ENCODE data around the gene C9. TPM values are rescaled to one million over a fixed set of nuclear protein-coding genes. Genes with fewer than 3 reads are reported as not detected.

C9 gene
- total RNA-seq (under 1 TPM in 3 of 5 donors, not detected in 2; 0.41 to 0.59 (median 0.44) TPM), total RNA-seq (0 to 0.07 (median 0) reads per million in 29 experiments)
- total RNA-seq (2013): not detected

- peaks cover 0 to 9% of the 10 kb centered on the region in 2 donors for H3K27me3 Mint-ChIP-seq
- H3K36me3 Mint-ChIP-seq: no peaks in the 10 kb centered on the region
- ATAC-seq (replicated peaks in 1 of 4) (no peak), DNase-seq (no peak)
- Histone ChIP-seq H3K27ac (ENCODE audit: low read length) (no peak within 1 kb of the TSS), H3K4me3 (ENCODE audit: control insufficient read depth in 1 of 2, extremely low read depth in 1 of 2, low read length in 1 of 2) (no peak within 1 kb of the TSS), H3K9me3 (no peaks in the 10 kb centered on the region), H3K4me1 (ENCODE audit: control insufficient read depth in 1 of 2, extremely low read depth in 1 of 2, insufficient read depth in 2 of 2, low read length in 2 of 2) (no peaks in the 10 kb centered on the region), H3K36me3 (ENCODE audit: control insufficient read depth in 2 of 2, extremely low read depth in 1 of 2, insufficient read depth in 1 of 2, low read length in 1 of 2) (no peaks in the 10 kb centered on the region), H3K27me3 (replicated peaks in 1 of 2; ENCODE audit: control insufficient read depth in 2 of 2, extremely low read depth in 1 of 2, insufficient read depth in 2 of 2, low read length in 1 of 2) (no peaks in the 10 kb centered on the region)
- H3K9me3 Mint-ChIP-seq: peaks cover 0 to under 1% (median 0%) of the 10 kb centered on the region in 3 donors
- ChIA-PET CTCF (no interaction called here), POLR2A (interaction anchor here in 1 of 2 donors (0.5 kb wide), 1 partner anchor 199 kb away, joined by 3 read pairs; no protein-coding TSS in a partner anchor)
- H3K27ac Mint-ChIP-seq: no peak within 1 kb of the TSS
- 82% methylated on average over 3 of the region's 6 CpGs for WGBS (ENCODE audit: insufficient coverage)
- no peak within 1 kb of the TSS for H3K4me3 Mint-ChIP-seq
- H3K4me1 Mint-ChIP-seq: peaks cover 0 to 2% (median 0%) of the 10 kb centered on the region in 3 donors
Measured at GRCh38 chr5:39364367-39364766, at the start of gene C9. Gene C9 (minus strand): TSS chr5:39364495. CDS start chr5:39364464, 31 bp downstream.

GRCh38 chr5:39413771-39414170 is 49.5 kb upstream of the C9 start:
- CTCF ChIA-PET: no interaction called here
- H3K27ac Mint-ChIP-seq: no peak overlapping the region

GRCh38 chr5:39412721-39413394 is 48.6 kb upstream of the C9 start:
- no peak overlapping the region for H3K4me3 Mint-ChIP-seq

More at GRCh38 chr5:39413771-39414170, 49.5 kb upstream of the C9 start:
- Histone ChIP-seq H3K36me3 (ENCODE audit: control insufficient read depth in 2 of 2, extremely low read depth in 1 of 2, insufficient read depth in 1 of 2, low read length in 1 of 2) (no peaks in the 10 kb centered on the region), H3K27ac (ENCODE audit: low read length) (no peak overlapping the region), H3K27me3 (replicated peaks in 1 of 2; ENCODE audit: control insufficient read depth in 2 of 2, extremely low read depth in 1 of 2, insufficient read depth in 2 of 2, low read length in 1 of 2) (no peaks in the 10 kb centered on the region), H3K4me1 (ENCODE audit: control insufficient read depth in 1 of 2, extremely low read depth in 1 of 2, insufficient read depth in 2 of 2, low read length in 2 of 2) (no peaks in the 10 kb centered on the region), H3K4me3 (ENCODE audit: control insufficient read depth in 1 of 2, extremely low read depth in 1 of 2, low read length in 1 of 2) (no peak overlapping the region), H3K9me3 (no peaks in the 10 kb centered on the region)
- H3K36me3 Mint-ChIP-seq: no peaks in the 10 kb centered on the region
- H3K4me1 Mint-ChIP-seq: no peaks in the 10 kb centered on the region
- H3K27me3 Mint-ChIP-seq: peaks cover 0 to 5% of the 10 kb centered on the region in 2 donors
- POLR2A ChIA-PET: no interaction called here
- H3K9me3 Mint-ChIP-seq: no peaks in the 10 kb centered on the region
- no peak overlapping the region for H3K4me3 Mint-ChIP-seq
- no peak for DNase-seq
- no peak for ATAC-seq (replicated peaks in 1 of 4)

GRCh38 chr5:39411985-39412384 is 47.7 kb upstream of the C9 start:
- POLR2A ChIA-PET: no interaction called here
- H3K27me3 ChIP-seq (replicated peaks in 1 of 2; ENCODE audit: control insufficient read depth in 2 of 2, extremely low read depth in 1 of 2, insufficient read depth in 2 of 2, low read length in 1 of 2): no peaks in the 10 kb centered on the region
- Mint-ChIP-seq H3K27me3 (peaks cover 6 to 11% of the 10 kb centered on the region in 2 donors), H3K4me1 (no peaks in the 10 kb centered on the region), H3K4me3 (no peak overlapping the region), H3K36me3 (no peaks in the 10 kb centered on the region), H3K27ac (no peak overlapping the region), H3K9me3 (no peaks in the 10 kb centered on the region)
- H3K9me3 ChIP-seq: no peaks in the 10 kb centered on the region
- no peaks in the 10 kb centered on the region for H3K4me1 ChIP-seq (ENCODE audit: control insufficient read depth in 1 of 2, extremely low read depth in 1 of 2, insufficient read depth in 2 of 2, low read length in 2 of 2)
- no peak for ATAC-seq (replicated peaks in 1 of 4)
- no peaks in the 10 kb centered on the region for H3K36me3 ChIP-seq (ENCODE audit: control insufficient read depth in 2 of 2, extremely low read depth in 1 of 2, insufficient read depth in 1 of 2, low read length in 1 of 2)
- H3K4me3 ChIP-seq (ENCODE audit: control insufficient read depth in 1 of 2, extremely low read depth in 1 of 2, low read length in 1 of 2): no peak overlapping the region
- WGBS (ENCODE audit: insufficient coverage): 100% methylated on average over 1 of the region's 4 CpGs
- no peak for DNase-seq
- H3K27ac ChIP-seq (ENCODE audit: low read length): no peak overlapping the region
- CTCF ChIA-PET: no interaction called here

More at GRCh38 chr5:39412721-39413394, 48.6 kb upstream of the C9 start:
- 76% methylated on average over 4 of the region's 5 CpGs for WGBS (ENCODE audit: insufficient coverage)
- Mint-ChIP-seq H3K4me1 (no peaks in the 10 kb centered on the region), H3K27me3 (peaks cover 3 to 6% of the 10 kb centered on the region in 2 donors), H3K27ac (no peak overlapping the region), H3K9me3 (no peaks in the 10 kb centered on the region), H3K36me3 (no peaks in the 10 kb centered on the region)
- no peak for DNase-seq
- H3K27me3 ChIP-seq (replicated peaks in 1 of 2; ENCODE audit: control insufficient read depth in 2 of 2, extremely low read depth in 1 of 2, insufficient read depth in 2 of 2, low read length in 1 of 2): no peaks in the 10 kb centered on the region
- ChIA-PET CTCF (no interaction called here), POLR2A (no interaction called here)
- ATAC-seq (replicated peaks in 1 of 4): no peak
- no peak overlapping the region for H3K4me3 ChIP-seq (ENCODE audit: control insufficient read depth in 1 of 2, extremely low read depth in 1 of 2, low read length in 1 of 2)
- H3K9me3 ChIP-seq: no peaks in the 10 kb centered on the region
- H3K27ac ChIP-seq (ENCODE audit: low read length): no peak overlapping the region
- no peaks in the 10 kb centered on the region for H3K4me1 ChIP-seq (ENCODE audit: control insufficient read depth in 1 of 2, extremely low read depth in 1 of 2, insufficient read depth in 2 of 2, low read length in 2 of 2)
- H3K36me3 ChIP-seq (ENCODE audit: control insufficient read depth in 2 of 2, extremely low read depth in 1 of 2, insufficient read depth in 1 of 2, low read length in 1 of 2): no peaks in the 10 kb centered on the region

GRCh38 chr5:39411061-39411460 is 46.8 kb upstream of the C9 start:
- no CpG with 5 or more reads among the region's 1 CpG for WGBS (ENCODE audit: insufficient coverage)
- H3K27me3 ChIP-seq (replicated peaks in 1 of 2; ENCODE audit: control insufficient read depth in 2 of 2, extremely low read depth in 1 of 2, insufficient read depth in 2 of 2, low read length in 1 of 2): peaks cover 0 to 3% of the 10 kb centered on the region in 2 experiments
- Mint-ChIP-seq H3K9me3 (no peaks in the 10 kb centered on the region), H3K4me1 (no peaks in the 10 kb centered on the region), H3K27ac (no peak overlapping the region), H3K36me3 (no peaks in the 10 kb centered on the region), H3K4me3 (no peak overlapping the region), H3K27me3 (peaks cover 8 to 12% of the 10 kb centered on the region in 2 donors)
- ChIA-PET CTCF (interaction anchor here (0.6 to 0.7 kb wide), 2 partner anchors 35 to 52 kb away, joined by 3 to 4 read pairs; no protein-coding TSS in a partner anchor), POLR2A (no interaction called here)
- no peaks in the 10 kb centered on the region for H3K36me3 ChIP-seq (ENCODE audit: control insufficient read depth in 2 of 2, extremely low read depth in 1 of 2, insufficient read depth in 1 of 2, low read length in 1 of 2)
- no peak overlapping the region for H3K4me3 ChIP-seq (ENCODE audit: control insufficient read depth in 1 of 2, extremely low read depth in 1 of 2, low read length in 1 of 2)
- DNase-seq (no peak), ATAC-seq (replicated peaks in 1 of 4) (no peak)
- H3K27ac ChIP-seq (ENCODE audit: low read length): no peak overlapping the region
- no peaks in the 10 kb centered on the region for H3K9me3 ChIP-seq
- H3K4me1 ChIP-seq (ENCODE audit: control insufficient read depth in 1 of 2, extremely low read depth in 1 of 2, insufficient read depth in 2 of 2, low read length in 2 of 2): no peaks in the 10 kb centered on the region

GRCh38 chr5:39409033-39409432 is 44.7 kb upstream of the C9 start:
- no CpG with 5 or more reads among the region's 1 CpG for WGBS (ENCODE audit: insufficient coverage)
- Histone ChIP-seq H3K4me1 (ENCODE audit: control insufficient read depth in 1 of 2, extremely low read depth in 1 of 2, insufficient read depth in 2 of 2, low read length in 2 of 2) (no peaks in the 10 kb centered on the region), H3K4me3 (ENCODE audit: control insufficient read depth in 1 of 2, extremely low read depth in 1 of 2, low read length in 1 of 2) (no peak overlapping the region), H3K27me3 (replicated peaks in 1 of 2; ENCODE audit: control insufficient read depth in 2 of 2, extremely low read depth in 1 of 2, insufficient read depth in 2 of 2, low read length in 1 of 2) (peaks cover 0 to 4% of the 10 kb centered on the region in 2 experiments), H3K27ac (ENCODE audit: low read length) (no peak overlapping the region), H3K36me3 (ENCODE audit: control insufficient read depth in 2 of 2, extremely low read depth in 1 of 2, insufficient read depth in 1 of 2, low read length in 1 of 2) (no peaks in the 10 kb centered on the region), H3K9me3 (no peaks in the 10 kb centered on the region)
- ATAC-seq (replicated peaks in 1 of 4): no peak
- CTCF ChIA-PET: no interaction called here
- POLR2A ChIA-PET: no interaction called here
- H3K27ac Mint-ChIP-seq: no peak overlapping the region
- no peak overlapping the region for H3K4me3 Mint-ChIP-seq
- no peak for DNase-seq
- no peaks in the 10 kb centered on the region for H3K9me3 Mint-ChIP-seq
- H3K27me3 Mint-ChIP-seq: peaks cover 11 to 16% of the 10 kb centered on the region in 2 donors
- no peaks in the 10 kb centered on the region for H3K4me1 Mint-ChIP-seq
- no peaks in the 10 kb centered on the region for H3K36me3 Mint-ChIP-seq
